Stimulated activated CD8-positive, alpha-beta memory T cell treated with anti-CD3 and anti-CD28 coated beads, Interleukin-12 subunit alpha, Interleukin-12 subunit beta, amount 100 ng/mL, for 4 hours (primary cell): Measurements from ENCODE around the gene C19orf47.

Experiments
- DNase-seq: peaks from one replicate; pipeline ENCODE4 v3.0.0-alpha.2; 2020; ENCODE audit warnings: low read depth

Gene C19orf47, protein sequence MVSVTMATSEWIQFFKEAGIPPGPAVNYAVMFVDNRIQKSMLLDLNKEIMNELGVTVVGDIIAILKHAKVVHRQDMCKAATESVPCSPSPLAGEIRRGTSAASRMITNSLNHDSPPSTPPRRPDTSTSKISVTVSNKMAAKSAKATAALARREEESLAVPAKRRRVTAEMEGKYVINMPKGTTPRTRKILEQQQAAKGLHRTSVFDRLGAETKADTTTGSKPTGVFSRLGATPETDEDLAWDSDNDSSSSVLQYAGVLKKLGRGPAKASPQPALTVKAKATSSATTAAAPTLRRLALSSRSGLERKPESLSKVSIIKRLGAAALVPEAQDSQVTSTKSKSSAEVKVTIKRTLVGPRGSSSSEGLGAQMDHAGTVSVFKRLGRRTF

DNA sequence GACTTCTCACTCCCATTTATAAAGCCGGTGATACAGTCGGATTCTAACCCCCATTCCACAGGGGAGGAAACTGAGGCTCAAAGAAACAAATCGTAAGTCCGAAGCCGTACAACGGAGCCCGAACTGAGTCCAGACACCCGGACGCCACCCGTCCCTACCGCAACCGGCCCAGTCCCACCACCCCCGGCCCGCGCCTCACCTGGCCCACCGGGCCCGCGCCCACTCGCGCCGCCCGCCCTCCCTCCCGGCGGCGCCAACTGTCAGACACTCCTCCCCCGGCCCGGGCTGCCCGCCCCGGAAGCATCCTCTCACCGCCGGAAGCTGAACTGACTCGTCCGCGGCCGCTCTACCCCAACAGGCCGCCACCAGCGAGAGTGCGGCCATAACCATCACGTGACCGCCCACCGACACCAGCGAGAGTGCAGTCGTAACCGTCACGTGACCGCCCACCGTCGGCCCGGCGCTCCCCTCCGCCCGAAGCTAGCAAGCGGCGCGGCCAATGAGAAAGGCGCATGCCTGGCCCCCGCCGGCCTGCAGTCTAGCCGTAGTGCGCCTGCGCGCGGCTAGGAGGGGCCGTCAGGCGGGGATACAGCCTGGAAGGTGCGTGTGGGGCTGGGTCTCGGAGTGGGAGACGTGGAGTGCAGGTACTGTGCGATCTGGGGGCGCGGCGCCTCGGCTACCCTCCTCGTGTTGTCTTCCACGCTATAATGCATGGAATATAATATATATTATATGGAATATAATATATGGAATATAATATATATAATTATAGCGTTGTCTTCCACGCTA is at the start of gene C19orf47, which contains the start of gene PLD3:
C19orf47 (minus strand) TSS at position 273 of the 789 bp plus-strand sequence. CDS start 6,540 bp downstream, outside the sequence.
PLD3 (plus strand) TSS at position 571 of the 789 bp plus-strand sequence. CDS start 17,789 bp downstream, outside the sequence.
- peak; percentile 98 for DNase-seq

- DNase-seq: no peak
Observed at GRCh38 chr19:40397568-40397906, 49.3 kb upstream of the C19orf47 start.

- no peak for DNase-seq
Observed at GRCh38 chr19:40396886-40397567, 48.8 kb upstream of the C19orf47 start.

- no peak for DNase-seq
Observed at GRCh38 chr19:40395956-40396355, 47.8 kb upstream of the C19orf47 start.

GRCh38 chr19:40394816-40395210 is 46.6 kb upstream of the C19orf47 start:
- no peak for DNase-seq

DNA sequence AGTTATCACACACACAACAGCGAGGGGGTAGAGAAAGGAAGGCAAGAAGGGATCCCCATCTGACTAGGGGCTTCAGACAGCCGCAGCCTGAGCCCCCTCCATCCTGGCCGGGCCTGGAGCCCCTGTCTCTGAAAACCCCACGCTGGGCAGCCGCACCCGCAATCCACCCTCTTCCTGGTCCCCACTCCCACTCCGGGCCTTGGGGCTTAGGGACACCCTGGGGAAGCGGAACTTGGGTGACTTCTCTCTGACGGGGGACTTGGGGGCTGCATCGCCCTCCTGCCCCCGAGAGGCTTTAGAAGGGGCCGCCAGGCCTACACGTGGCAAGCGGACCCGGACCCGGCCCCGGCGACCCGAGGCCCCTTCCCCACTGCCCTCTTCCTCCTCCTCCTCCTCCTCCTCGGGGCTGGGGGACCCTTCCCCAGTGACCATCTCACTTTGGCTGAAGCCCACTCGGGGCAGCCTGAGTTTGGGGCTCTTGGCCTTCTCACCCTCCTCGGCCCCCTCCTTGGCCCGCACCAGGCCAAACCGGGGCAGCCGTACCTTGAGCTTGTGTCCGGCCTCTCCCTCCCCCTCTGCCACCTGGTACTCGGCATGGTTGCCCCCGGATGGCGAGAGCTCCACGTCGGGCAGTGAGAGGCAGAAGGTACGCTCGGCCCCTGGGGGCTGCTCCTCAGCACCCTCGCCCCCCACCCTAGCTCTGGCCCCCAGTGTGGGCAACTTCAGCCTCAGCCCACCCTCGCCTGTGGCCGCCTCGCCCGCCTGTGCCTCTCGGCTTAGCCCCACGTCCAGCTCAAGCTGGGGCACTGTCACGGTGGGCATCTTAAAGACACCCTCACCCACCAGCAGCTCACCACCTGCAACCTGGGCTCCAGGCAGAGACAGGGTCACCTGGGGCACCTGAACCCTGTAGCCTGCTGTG is 46.0 kb upstream of the C19orf47 start:
- DNase-seq: no peak

DNA sequence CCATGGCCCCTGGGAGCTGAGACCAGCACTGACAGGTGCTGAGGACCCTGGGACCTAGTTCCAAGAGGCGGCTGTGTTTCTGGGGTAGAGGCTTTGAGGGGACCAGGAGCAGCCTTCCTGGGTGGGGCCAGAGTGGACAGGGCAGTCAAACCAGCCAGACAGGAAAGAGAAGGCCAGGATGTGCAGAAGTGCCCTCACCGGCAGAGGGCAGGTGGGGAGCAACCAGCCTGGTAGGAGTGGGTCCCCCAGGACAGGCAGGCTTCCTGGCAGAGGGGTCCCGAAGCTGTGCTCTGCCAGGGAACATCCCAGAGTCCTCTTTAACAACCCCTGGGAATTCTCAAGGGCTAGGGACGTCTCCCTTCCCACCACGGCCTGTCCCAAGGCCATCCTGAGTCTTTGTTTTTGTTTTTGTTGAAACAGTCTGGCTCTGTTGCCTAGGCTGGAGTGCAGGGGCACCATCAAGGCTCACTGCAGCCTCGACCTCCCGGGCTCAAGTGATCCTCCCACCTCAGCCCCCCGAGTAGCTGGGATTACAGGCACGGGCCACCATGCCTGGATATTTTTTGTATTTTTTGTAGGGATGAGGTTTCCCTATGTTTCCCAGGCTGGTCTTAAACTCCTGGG is 44.8 kb upstream of the C19orf47 start:
- DNase-seq: no peak

- DNase-seq: no peak
Observed at GRCh38 chr19:40392123-40392522, 43.9 kb upstream of the C19orf47 start.

- no peak for DNase-seq
Observed at GRCh38 chr19:40390084-40390742, 42.0 kb upstream of the C19orf47 start, which contains the start of gene HIPK4. TSS of gene HIPK4 (minus strand) at chr19:40390181. CDS start at chr19:40389902, 279 bp downstream.

DNA sequence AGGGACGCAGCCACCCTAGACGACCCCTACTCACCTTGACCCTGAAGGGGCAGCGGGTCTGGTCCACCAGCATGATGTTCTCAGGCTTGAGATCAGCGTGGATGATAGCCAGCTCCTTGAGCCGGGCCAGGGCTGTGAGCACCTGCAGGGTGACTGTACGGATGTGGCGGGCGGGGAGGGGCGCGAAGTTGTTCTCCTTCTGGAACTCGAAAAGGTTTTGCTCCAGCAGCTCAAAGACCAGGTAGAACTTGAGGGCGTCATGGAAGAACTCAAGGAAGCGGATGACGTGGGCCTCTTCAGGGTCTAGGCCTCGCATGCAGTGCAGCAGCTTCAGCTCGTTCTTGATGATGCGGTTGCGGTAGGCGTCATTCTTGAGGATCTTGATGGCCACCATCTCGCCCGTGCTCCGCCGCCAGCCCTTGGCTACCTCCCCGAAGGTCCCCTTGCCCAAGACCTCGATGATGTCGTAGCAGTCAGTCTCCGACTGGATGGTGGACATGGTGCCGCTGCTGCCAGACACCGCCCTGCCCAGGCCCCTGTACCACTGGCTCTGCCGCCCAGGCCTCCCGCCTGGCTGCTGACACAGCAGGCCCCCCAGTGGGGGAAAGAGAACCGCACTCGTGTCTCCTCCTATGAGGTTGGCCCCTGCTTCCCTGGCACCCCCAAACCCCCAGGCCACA is 41.3 kb upstream of the C19orf47 start:
- no peak for DNase-seq

GRCh38 chr19:40388481-40388880 is 40.3 kb upstream of the C19orf47 start:
- no peak for DNase-seq

GRCh38 chr19:40387155-40387554 is 39.0 kb upstream of the C19orf47 start:
- no peak for DNase-seq

- DNase-seq: no peak
Observed at GRCh38 chr19:40383668-40384248, 35.6 kb upstream of the C19orf47 start.

DNA sequence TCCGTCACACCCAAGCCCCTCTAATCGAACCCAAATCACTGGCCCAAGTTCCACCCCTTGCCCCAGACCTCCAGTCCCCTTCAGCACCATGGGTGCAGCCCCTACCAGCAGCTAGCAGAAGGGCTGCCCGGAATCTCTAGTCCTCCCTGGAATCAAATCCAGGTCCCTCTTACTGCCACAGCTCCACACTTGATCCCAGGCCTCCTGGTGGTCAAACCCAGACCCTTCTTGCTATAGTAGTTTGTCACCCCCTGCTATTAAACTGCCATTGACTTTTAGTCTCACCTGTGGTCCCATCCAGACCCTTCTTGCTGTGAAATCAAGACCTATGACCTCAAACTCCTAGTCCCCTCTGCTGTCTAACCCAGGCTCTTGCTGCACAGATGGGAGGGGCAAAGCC is 33.1 kb upstream of the C19orf47 start:
- DNase-seq: no peak

- no peak for DNase-seq
Observed at GRCh38 chr19:40380199-40381037, 32.2 kb upstream of the C19orf47 start.

DNA sequence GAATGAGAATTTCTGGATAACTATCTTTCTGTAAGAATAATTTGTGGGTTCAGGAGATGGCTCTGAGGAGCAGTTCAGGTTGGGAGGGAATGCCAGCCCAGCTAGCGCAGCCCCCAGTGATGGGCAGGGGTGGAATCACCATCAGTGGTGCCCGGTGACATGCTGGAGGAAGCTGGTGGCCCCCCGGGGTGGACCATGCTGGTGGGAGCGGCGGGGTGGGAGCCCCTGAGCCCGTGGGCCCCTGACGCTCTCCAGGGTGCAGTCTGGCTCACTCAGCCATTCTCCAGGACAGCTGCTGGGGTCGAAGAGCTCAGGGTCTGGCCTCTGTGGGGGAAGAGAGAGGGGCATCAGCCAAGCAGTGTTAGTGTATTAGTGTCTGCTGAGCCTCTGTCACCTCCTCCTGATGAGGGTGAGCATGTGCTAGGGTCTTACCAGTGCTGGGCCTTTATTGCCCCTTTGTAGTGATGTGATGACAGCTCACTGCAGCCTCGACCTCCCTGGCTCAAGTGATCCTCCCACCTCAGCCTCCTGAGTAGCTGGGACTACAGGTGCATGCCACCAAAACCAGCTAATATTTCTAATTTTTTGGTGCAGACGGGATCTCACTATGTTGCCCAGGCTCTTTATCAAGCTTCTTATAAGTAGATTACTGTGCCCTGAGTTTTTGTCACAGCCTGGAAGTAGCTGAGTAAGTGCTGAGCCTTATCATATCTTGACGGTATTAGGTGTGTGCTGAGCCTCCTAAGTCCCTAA is 31.4 kb upstream of the C19orf47 start:
- no peak for DNase-seq

DNA sequence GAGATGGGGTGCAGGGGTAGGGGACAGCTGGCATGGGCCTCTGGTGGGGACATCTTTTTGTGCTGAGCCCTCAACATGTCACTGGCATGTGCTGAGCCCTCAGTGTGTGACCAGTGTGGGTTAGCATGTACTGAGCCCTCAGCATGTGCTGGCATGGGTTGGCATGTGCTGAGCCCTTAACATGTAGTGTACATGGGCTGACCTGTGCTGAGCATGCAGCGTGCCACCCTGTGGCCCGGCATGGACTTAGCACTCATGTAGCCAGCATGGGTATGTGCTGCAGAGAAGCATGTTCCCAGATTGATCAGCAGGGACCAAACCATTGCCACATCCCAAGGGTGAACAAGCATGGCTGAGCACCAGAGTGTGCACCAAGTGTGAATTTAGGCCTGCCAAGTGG is 30.3 kb upstream of the C19orf47 start:
- DNase-seq: no peak
